NOMO-1 treated with DMSO at 0.1 percent for 48 hours (cell line): ENCODE data around the gene SUCO.

Experiments
- DNase-seq: peaks from one replicate; lab custom pipeline; 2025; ENCODE audit not compliant: unreplicated experiment; lab: John Stamatoyannopoulos, UW

The SUCO gene

GRCh38 chr1:172514108-172514507 lies 18.8 kb upstream of the SUCO start:
- DNase-seq: no peak

- no peak for DNase-seq
Measured at GRCh38 chr1:172515436-172515835, 17.5 kb upstream of the SUCO start.

- peak; percentile 36 for DNase-seq
Measured at GRCh38 chr1:172515927-172516326, 17.0 kb upstream of the SUCO start.

GRCh38 chr1:172517081-172517480 lies 15.9 kb upstream of the SUCO start:
- no peak for DNase-seq

GRCh38 chr1:172517545-172517944 lies 15.4 kb upstream of the SUCO start:
- DNase-seq: no peak

- no peak for DNase-seq
Measured at GRCh38 chr1:172529304-172529703, 3.6 kb upstream of the SUCO start.

- no peak for DNase-seq
Measured at GRCh38 chr1:172530000-172530399, 3.0 kb upstream of the SUCO start.

GRCh38 chr1:172531412-172532182 lies 1.4 kb upstream of the SUCO start:
- no peak for DNase-seq

- peak; percentile 99 for DNase-seq
Measured at GRCh38 chr1:172532183-172532699, 709 bp upstream of the SUCO start.

- peak; percentile 40 for DNase-seq
Measured at GRCh38 chr1:172533513-172534151, 682 bp downstream of the SUCO start.

- DNase-seq: peak; percentile 14
Measured at GRCh38 chr1:172536256-172536655, 3.3 kb downstream of the SUCO start.

- DNase-seq: no peak
Measured at GRCh38 chr1:172537366-172537765, 4.4 kb downstream of the SUCO start.

- DNase-seq: no peak
Measured at GRCh38 chr1:172537827-172538391, 5.0 kb downstream of the SUCO start.

GRCh38 chr1:172540635-172541034 lies 7.7 kb downstream of the SUCO start:
- no peak for DNase-seq

GRCh38 chr1:172544481-172545104 lies 11.6 kb downstream of the SUCO start:
- DNase-seq: no peak

GRCh38 chr1:172545396-172546004 lies 12.6 kb downstream of the SUCO start:
- peak; percentile 33 for DNase-seq

- DNase-seq: no peak
Measured at GRCh38 chr1:172547071-172547470, 14.1 kb downstream of the SUCO start.

- no peak for DNase-seq
Measured at GRCh38 chr1:172549621-172550280, 16.8 kb downstream of the SUCO start.

- DNase-seq: no peak
Measured at GRCh38 chr1:172551279-172551678, 18.3 kb downstream of the SUCO start.

GRCh38 chr1:172554915-172555314 lies 22.0 kb downstream of the SUCO start:
- DNase-seq: no peak

- DNase-seq: no peak
Measured at GRCh38 chr1:172556461-172556860, 23.5 kb downstream of the SUCO start.
